Body of pancreas (tissue), 4 donors: ENCODE results near the gene KIRREL3.

Experiments
- CTCF ChIP-seq, 7 experiments: fragments of 450-650 bp in 4 of 7; fragments of 200-600 bp in 3 of 7; sonication (generic) in 3 of 7; IDR thresholded peaks; one replicate each; pipeline ENCODE4 v1.5.1; 2016 to 2019; ENCODE audit warnings: antibody characterized with exemption in 7 of 7
- POLR2A ChIP-seq, 3 donors: fragments of 450-650 bp; IDR thresholded peaks; one replicate each; pipeline ENCODE4 v1.6.1; 2016; ENCODE audit warnings: antibody characterized with exemption in 3 of 3, mild to moderate bottlenecking in 2 of 3

GRCh38 chr11:126647735-126648134 is 352.8 kb downstream of the KIRREL3 start:
- no peak for TF ChIP-seq CTCF (IDR thresholded peaks at IDR 0.05)
- no peak for TF ChIP-seq POLR2A (IDR thresholded peaks at IDR 0.05)
